ENCODE results near the gene PIP5K1C. TPM values are rescaled to one million over a fixed set of nuclear protein-coding genes. Genes with fewer than 3 reads are reported as not detected.

Gene PIP5K1C
- total and polyA plus RNA-seq, 9 of the 15 experiments (the other 6 are each of a cell fraction or from before 2014, with no cell fraction given), result 0.38 to 22.1 (median 4.1) TPM

DNA sequence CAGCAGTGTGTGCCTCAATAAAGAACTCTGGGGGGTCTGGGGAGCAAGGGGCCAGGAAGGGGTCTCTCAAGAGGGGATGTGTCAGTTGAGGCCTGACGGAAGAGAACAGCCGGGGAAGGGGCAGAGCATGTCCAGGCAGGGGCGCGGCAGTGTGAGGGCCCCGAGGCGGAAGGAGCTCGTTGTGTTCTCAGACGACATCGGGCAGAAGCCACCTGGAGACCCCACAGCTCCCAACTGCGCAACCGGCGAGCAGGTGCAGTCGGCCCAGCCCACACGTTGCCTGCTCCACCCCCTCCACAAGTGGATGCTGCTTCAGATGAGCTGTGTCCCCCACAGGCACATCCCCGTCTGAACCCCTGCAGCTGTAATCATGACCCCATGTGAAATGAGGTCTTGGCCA lies 78.6 kb downstream of the PIP5K1C start:
- FAIRE-seq (no peak), ATAC-seq (no peak), DNase-seq (ENCODE audit: extremely low read depth in 1 of 4, low spot score in 3 of 4) (no peak)
- Histone ChIP-seq H3K36me3 (ENCODE audit: control insufficient read depth, insufficient read depth, low read length) (peaks cover 66% of the 10 kb centered on the region; the same call in 1 of the 3 replicates), H3K27ac (ENCODE audit: extremely low read depth, low read depth, low read length) (no peak overlapping the region), H4K20me1 (replicated peaks; ENCODE audit: control insufficient read depth, insufficient read depth, low read length) (peaks cover 11% of the 10 kb centered on the region; the same call in 1 of the 2 replicates), H3K4me3 (no peak overlapping the region), H3K79me2 (ENCODE audit: control insufficient read depth, insufficient read depth, low read length) (peaks cover 28% of the 10 kb centered on the region), H3K4me1 (replicated peaks in 1 of 2; ENCODE audit: control insufficient read depth in 2 of 2, insufficient read depth in 2 of 2, low read length in 2 of 2) (peaks cover 4 to 72% of the 10 kb centered on the region in 2 experiments), H3K4me2 (ENCODE audit: insufficient read depth, low read length) (no peak overlapping the region), H3K9me1 (ENCODE audit: control insufficient read depth, insufficient read depth, low read length) (no peaks in the 10 kb centered on the region), H3K27me3 (ENCODE audit: control insufficient read depth in 2 of 2, insufficient read depth in 2 of 2, low read length in 2 of 2) (no peaks in the 10 kb centered on the region), H2AFZ (ENCODE audit: low read depth, low read length) (no peak overlapping the region), H3K9me3 (replicated peaks; ENCODE audit: control insufficient read depth, insufficient read depth, low read depth, low read length) (no peaks in the 10 kb centered on the region), H3K9ac (ENCODE audit: insufficient read depth in 1 of 2, low read depth in 2 of 2, low read length in 2 of 2) (no peak overlapping the region; a peak in 1 of 4 replicates)
- BruUV-seq (replicated peaks), result no TSS peak
- ChIA-PET CTCF (ENCODE audit: low intra/inter-chr PET ratio) (interaction anchor here (0.6 kb wide), 1 partner anchor 36 kb away, joined by 8 read pairs; no protein-coding TSS in a partner anchor), POLR2A (interaction anchor here (0.6 to 1.0 kb wide), 4 partner anchors 10 to 66 kb away, joined by 3 read pairs; partner anchors contain the start of gene GIPC3)
- 94% methylated on average over 12 of the region's 15 CpGs for WGBS (ENCODE audit: insufficient coverage, low coverage, missing lambda C conversion rate)
- intact Hi-C loops (cut with micrococcal nuclease) (no loop called here), in situ Hi-C loops (cut with MboI) (no loop called here)
- TF ChIP-seq OTX1 (CRISPR knock-in tag; IDR thresholded peaks at IDR 0.05) (no peak), KAT7 (CRISPR knock-in tag; IDR thresholded peaks at IDR 0.05; ENCODE audit: borderline replicate concordance) (no peak), ZNF584 (CRISPR knock-in tag; IDR thresholded peaks at IDR 0.05; ENCODE audit: low read depth) (no peak), ZBTB7A (IDR thresholded peaks at IDR 0.05; ENCODE audit: borderline replicate concordance, control insufficient read depth, low read depth, low read length) (no peak), EHMT2 (IDR thresholded peaks at IDR 0.05) (no peak), ZNF77 (CRISPR knock-in tag; IDR thresholded peaks at IDR 0.05) (no peak), ZNF324 (CRISPR knock-in tag; IDR thresholded peaks at IDR 0.05) (no peak), ZNF311 (CRISPR knock-in tag; IDR thresholded peaks at IDR 0.05) (no peak), FOS (IDR thresholded peaks at IDR 0.05; ENCODE audit: extremely low read depth, insufficient read length) (no peak), SIN3A (IDR thresholded peaks at IDR 0.05; ENCODE audit: borderline replicate concordance in 2 of 2, control insufficient read depth in 1 of 2, low read depth in 2 of 2, low read length in 2 of 2) (no peak)
- TF ChIP-seq, protein P1, sequence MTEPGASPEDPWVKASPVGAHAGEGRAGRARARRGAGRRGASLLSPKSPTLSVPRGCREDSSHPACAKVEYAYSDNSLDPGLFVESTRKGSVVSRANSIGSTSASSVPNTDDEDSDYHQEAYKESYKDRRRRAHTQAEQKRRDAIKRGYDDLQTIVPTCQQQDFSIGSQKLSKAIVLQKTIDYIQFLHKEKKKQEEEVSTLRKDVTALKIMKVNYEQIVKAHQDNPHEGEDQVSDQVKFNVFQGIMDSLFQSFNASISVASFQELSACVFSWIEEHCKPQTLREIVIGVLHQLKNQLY (CRISPR knock-in tag; conservative IDR thresholded peaks at IDR 0.05), result no peak
- TF ChIP-seq, protein P2, sequence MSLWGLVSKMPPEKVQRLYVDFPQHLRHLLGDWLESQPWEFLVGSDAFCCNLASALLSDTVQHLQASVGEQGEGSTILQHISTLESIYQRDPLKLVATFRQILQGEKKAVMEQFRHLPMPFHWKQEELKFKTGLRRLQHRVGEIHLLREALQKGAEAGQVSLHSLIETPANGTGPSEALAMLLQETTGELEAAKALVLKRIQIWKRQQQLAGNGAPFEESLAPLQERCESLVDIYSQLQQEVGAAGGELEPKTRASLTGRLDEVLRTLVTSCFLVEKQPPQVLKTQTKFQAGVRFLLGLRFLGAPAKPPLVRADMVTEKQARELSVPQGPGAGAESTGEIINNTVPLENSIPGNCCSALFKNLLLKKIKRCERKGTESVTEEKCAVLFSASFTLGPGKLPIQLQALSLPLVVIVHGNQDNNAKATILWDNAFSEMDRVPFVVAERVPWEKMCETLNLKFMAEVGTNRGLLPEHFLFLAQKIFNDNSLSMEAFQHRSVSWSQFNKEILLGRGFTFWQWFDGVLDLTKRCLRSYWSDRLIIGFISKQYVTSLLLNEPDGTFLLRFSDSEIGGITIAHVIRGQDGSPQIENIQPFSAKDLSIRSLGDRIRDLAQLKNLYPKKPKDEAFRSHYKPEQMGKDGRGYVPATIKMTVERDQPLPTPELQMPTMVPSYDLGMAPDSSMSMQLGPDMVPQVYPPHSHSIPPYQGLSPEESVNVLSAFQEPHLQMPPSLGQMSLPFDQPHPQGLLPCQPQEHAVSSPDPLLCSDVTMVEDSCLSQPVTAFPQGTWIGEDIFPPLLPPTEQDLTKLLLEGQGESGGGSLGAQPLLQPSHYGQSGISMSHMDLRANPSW (CRISPR knock-in tag; IDR thresholded peaks at IDR 0.05), result no peak
- TF ChIP-seq, protein P3, sequence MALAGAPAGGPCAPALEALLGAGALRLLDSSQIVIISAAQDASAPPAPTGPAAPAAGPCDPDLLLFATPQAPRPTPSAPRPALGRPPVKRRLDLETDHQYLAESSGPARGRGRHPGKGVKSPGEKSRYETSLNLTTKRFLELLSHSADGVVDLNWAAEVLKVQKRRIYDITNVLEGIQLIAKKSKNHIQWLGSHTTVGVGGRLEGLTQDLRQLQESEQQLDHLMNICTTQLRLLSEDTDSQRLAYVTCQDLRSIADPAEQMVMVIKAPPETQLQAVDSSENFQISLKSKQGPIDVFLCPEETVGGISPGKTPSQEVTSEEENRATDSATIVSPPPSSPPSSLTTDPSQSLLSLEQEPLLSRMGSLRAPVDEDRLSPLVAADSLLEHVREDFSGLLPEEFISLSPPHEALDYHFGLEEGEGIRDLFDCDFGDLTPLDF (CRISPR knock-in tag; IDR thresholded peaks at IDR 0.05), result no peak
- TF ChIP-seq, protein P4, sequence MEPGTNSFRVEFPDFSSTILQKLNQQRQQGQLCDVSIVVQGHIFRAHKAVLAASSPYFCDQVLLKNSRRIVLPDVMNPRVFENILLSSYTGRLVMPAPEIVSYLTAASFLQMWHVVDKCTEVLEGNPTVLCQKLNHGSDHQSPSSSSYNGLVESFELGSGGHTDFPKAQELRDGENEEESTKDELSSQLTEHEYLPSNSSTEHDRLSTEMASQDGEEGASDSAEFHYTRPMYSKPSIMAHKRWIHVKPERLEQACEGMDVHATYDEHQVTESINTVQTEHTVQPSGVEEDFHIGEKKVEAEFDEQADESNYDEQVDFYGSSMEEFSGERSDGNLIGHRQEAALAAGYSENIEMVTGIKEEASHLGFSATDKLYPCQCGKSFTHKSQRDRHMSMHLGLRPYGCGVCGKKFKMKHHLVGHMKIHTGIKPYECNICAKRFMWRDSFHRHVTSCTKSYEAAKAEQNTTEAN (CRISPR knock-in tag; IDR thresholded peaks at IDR 0.05), result no peak
- TF ChIP-seq, protein P5, sequence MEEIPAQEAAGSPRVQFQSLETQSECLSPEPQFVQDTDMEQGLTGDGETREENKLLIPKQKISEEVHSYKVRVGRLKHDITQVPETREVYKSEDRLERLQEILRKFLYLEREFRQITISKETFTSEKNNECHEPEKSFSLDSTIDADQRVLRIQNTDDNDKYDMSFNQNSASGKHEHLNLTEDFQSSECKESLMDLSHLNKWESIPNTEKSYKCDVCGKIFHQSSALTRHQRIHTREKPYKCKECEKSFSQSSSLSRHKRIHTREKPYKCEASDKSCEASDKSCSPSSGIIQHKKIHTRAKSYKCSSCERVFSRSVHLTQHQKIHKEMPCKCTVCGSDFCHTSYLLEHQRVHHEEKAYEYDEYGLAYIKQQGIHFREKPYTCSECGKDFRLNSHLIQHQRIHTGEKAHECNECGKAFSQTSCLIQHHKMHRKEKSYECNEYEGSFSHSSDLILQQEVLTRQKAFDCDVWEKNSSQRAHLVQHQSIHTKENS (CRISPR knock-in tag; IDR thresholded peaks at IDR 0.05), result no peak
